DND-41 (cell line): Measurements from ENCODE around the gene TRIB2.

Source experiments
- ATAC-seq: fragments of 200-7000 bp; cut with Tn5 transposase; 3 replicates; pipeline ENCODE4 v1.9.1; 2021; ENCODE audit warnings: low read depth; ENCODE audit not compliant: insufficient read depth
- DNase-seq: peaks from one replicate; pipeline ENCODE4 v3.0.0-alpha.2; 2020
- H2AFZ ChIP-seq: 2 replicates; pipeline ENCODE4 v1.6.0; 2012; ENCODE audit warnings: low read depth, low read length
- H3K27ac ChIP-seq: 2 replicates; pipeline ENCODE4 v1.5.1; 2012; ENCODE audit warnings: low read length, inconsistent platforms
- H3K27me3 ChIP-seq: fragments of 200-600 bp; sonication (generic); 2 replicates; pipeline ENCODE4 v1.6.0; 2012; ENCODE audit warnings: low read length, mild to moderate bottlenecking, inconsistent platforms; ENCODE audit not compliant: insufficient read depth, poor library complexity
- H3K36me3 ChIP-seq: 2 replicates; pipeline ENCODE4 v1.5.1; 2012; ENCODE audit warnings: low read length, inconsistent platforms; ENCODE audit not compliant: insufficient read depth
- H3K4me1 ChIP-seq: 2 replicates; pipeline ENCODE4 v1.5.1; 2012; ENCODE audit warnings: mild to moderate bottlenecking, low read length; ENCODE audit not compliant: insufficient read depth
- H3K4me2 ChIP-seq: 2 replicates; pipeline ENCODE4 v1.6.0; 2012; ENCODE audit warnings: mild to moderate bottlenecking, moderate library complexity, low read length, inconsistent platforms; ENCODE audit not compliant: insufficient read depth
- H3K4me3 ChIP-seq, 2 experiments: fragments of 200-600 bp in 1 of 2; shearing (Covaris generic) in 1 of 2; 2 replicates each; pipeline ENCODE4 v1.5.1; 2012 to 2016; ENCODE audit warnings: inconsistent platforms in 2 of 2, low read length in 2 of 2, mild to moderate bottlenecking in 2 of 2, low read depth in 1 of 2, moderate library complexity in 1 of 2
- H3K79me2 ChIP-seq: 2 replicates; pipeline ENCODE4 v1.6.0; 2012; ENCODE audit warnings: low read length, inconsistent platforms; ENCODE audit not compliant: insufficient read depth
- H3K9ac ChIP-seq: 2 replicates; pipeline ENCODE4 v1.6.0; 2012; ENCODE audit warnings: low read depth, mild to moderate bottlenecking, inconsistent platforms, low read length, moderate library complexity
- H3K9me3 ChIP-seq: 2 replicates; pipeline ENCODE4 v1.5.1; 2012; ENCODE audit warnings: low read length, moderate library complexity, mild to moderate bottlenecking, inconsistent platforms; ENCODE audit not compliant: insufficient read depth, severe bottlenecking
- H4K20me1 ChIP-seq: 2 replicates; pipeline ENCODE4 v1.6.0; 2012; ENCODE audit warnings: low read length; ENCODE audit not compliant: insufficient read depth
- CTCF ChIP-seq: IDR thresholded peaks from 2 replicates; pipeline ENCODE4 v1.5.1; 2012; ENCODE audit warnings: borderline replicate concordance, low read length, moderate library complexity, mild to moderate bottlenecking; ENCODE audit not compliant: poor library complexity, severe bottlenecking; ENCODE audit errors: extremely low read depth
- EZH2 ChIP-seq: IDR thresholded peaks from 3 replicates; pipeline ENCODE4 v1.6.1; 2012; ENCODE audit warnings: borderline replicate concordance, low read depth, mild to moderate bottlenecking, moderate library complexity, low read length, inconsistent platforms; ENCODE audit not compliant: severe bottlenecking

TRIB2 gene

GRCh38 chr2:12787891-12788801 is 71.4 kb downstream of the TRIB2 start:
- H4K20me1 ChIP-seq = no peaks in the 10 kb centered on the region
- no peak for ATAC-seq

GRCh38 chr2:12791906-12792305 is 75.2 kb downstream of the TRIB2 start:
- H3K4me3 ChIP-seq = no peak overlapping the region
- no peaks in the 10 kb centered on the region for H3K9me3 ChIP-seq
- TF ChIP-seq EZH2 (no peak), CTCF (no peak)
- no peak overlapping the region for H3K4me2 ChIP-seq
- no peaks in the 10 kb centered on the region for H3K27me3 ChIP-seq
- H2AFZ ChIP-seq = no peak overlapping the region
- no peak overlapping the region for H3K27ac ChIP-seq
- ATAC-seq = no peak
- no peaks in the 10 kb centered on the region for H3K36me3 ChIP-seq
- no peaks in the 10 kb centered on the region for H3K4me1 ChIP-seq
- no peaks in the 10 kb centered on the region for H3K79me2 ChIP-seq
- H4K20me1 ChIP-seq = no peaks in the 10 kb centered on the region
- H3K9ac ChIP-seq = no peak overlapping the region
- DNase-seq = no peak

More at GRCh38 chr2:12787891-12788801, 71.4 kb downstream of the TRIB2 start:
- H3K9ac ChIP-seq = no peak overlapping the region
- TF ChIP-seq CTCF (no peak), EZH2 (no peak)
- H3K36me3 ChIP-seq = no peaks in the 10 kb centered on the region
- no peak overlapping the region for H3K27ac ChIP-seq
- H3K4me1 ChIP-seq = no peaks in the 10 kb centered on the region
- H3K4me2 ChIP-seq = no peak overlapping the region
- H2AFZ ChIP-seq = no peak overlapping the region
- H3K4me3 ChIP-seq = no peak overlapping the region
- H3K9me3 ChIP-seq = no peaks in the 10 kb centered on the region
- no peaks in the 10 kb centered on the region for H3K27me3 ChIP-seq
- no peak for DNase-seq
- H3K79me2 ChIP-seq = no peaks in the 10 kb centered on the region
